SKM-1 (cell line): ENCODE measurements around the gene FILIP1L.

Source experiments
- DNase-seq: peaks from one replicate; lab custom pipeline; 2025; ENCODE audit not compliant: unreplicated experiment; lab: John Stamatoyannopoulos, UW

The FILIP1L gene

DNA sequence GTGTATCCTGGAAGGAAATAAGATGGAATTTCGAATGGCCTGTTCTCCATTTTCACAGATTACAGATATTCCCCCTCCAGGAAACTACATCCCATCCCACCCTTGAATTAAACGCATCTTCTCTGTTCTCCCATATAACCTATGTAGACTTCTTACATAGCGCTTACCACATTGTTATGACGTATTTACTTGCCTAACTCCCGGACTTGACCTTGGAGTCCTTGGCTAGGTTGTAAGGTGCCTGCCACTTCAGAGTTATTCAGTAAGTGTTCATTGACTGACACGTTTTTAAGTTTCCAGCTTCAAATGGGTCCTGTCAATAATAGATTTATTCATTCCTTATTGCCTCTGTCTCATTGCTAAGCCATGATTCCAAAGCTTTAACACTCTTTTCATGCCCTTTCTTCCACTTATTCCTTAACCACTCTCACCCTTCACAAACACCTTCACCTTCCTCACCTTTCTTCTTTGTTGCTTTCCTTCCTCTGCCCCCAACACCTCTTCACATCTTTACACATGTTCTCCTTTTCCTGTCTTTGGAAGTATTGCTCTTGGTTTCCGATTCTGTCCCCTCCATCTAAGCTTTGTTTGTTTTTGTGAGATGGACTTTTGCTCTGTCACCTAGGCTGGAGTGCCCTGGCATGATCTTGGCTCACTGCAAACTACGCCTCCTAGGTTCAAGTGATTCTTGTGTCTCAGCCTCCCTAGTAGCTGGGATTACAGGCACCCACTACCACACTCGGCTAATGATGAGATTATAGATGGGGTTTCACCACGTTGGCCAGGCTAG, 158.3 kb downstream of the FILIP1L start:
- no peak for DNase-seq

GRCh38 chr3:99954914-99955644, 159.2 kb downstream of the FILIP1L start:
- no peak for DNase-seq

DNA sequence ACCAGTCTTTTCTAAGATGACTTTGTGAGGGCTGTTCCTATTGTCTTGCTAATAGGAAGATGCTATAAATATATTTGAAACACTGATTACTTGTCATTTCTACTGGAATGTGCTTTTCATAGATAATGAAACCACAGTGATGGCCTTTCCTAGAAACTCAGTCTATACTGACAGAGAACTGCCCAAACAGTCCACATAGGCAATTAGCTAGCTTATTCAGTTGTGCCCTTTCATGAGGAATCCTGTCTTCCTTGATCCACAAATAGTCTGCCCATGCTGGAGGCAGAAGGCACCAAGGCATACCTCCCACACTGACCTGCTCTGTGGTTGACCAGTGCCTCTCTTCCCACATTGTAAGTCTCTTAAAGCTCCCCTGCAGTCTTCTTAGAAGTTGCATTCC, 160.7 kb downstream of the FILIP1L start:
- DNase-seq = no peak

GRCh38 chr3:99952306-99952705, 162.0 kb downstream of the FILIP1L start:
- no peak for DNase-seq

DNA sequence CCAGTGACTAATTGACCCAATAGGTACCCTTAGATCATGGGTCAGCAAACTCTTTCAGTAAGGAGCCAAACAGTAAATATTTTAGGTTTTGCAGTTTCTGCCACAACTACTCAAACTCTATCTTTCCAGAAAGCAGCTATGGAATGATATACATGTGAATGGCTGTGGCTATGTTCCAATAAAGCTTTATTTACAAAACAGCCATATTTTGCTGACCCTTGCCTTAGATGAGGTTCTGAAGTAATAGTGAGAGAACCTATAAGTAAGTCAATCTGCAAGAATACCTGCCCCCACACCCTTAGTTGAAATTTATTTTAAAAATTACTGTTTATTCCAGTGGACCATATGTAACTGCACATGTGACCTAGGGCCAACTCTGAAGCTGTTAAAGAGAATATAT, 162.6 kb downstream of the FILIP1L start:
- no peak for DNase-seq

GRCh38 chr3:99950921-99951320, 163.4 kb downstream of the FILIP1L start:
- DNase-seq = no peak

GRCh38 chr3:99949956-99950670, 164.2 kb downstream of the FILIP1L start:
- DNase-seq = no peak

DNA sequence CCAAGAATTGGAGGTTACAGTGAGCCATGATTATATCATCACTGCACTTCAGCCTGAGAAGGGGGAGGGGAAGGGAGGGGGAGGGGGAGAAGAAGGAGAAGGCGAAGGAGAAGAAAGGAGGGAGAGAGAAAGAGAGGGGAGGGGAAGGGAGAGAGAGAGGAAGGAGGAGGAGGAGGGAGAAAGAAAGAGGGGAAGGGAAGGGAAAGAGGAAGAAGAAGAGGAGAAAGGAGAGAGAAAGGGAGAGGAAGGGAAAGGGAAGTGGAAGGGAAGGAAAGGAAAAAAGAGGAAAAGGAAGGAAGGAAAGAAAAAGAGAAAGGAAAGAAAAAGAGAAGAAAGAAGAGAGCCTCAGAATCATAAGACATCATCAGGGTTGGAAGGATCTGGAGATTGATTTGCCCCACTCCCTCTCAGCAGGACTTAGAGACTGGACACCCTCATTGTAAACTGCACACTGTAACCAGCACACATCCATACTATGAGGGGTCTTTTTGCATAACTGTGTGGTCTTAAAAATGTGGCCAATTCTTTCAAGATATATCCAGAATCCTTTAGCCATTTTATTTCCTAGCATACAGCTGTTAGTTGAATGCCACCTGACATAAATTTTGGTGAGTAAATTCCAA, 165.7 kb downstream of the FILIP1L start:
- DNase-seq = no peak

DNA sequence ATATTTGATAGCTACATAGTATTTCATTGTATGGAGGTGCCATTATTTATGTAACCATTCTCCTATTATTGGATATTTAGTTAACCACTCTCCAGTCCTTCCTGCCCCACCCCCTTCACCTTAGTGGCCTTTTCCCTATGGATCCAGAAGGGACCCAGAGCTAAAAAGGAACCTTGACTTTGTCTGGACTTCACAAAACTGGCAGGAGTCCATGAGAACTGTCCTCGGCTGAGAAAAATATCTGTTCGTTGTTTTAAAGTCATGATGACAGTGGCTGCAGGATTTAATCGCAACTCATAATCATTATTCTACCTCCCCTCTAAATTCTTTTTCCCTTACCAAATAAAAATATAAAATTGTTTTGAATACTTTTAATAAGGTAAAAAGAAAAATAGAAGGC, 166.9 kb downstream of the FILIP1L start:
- DNase-seq = no peak

DNA sequence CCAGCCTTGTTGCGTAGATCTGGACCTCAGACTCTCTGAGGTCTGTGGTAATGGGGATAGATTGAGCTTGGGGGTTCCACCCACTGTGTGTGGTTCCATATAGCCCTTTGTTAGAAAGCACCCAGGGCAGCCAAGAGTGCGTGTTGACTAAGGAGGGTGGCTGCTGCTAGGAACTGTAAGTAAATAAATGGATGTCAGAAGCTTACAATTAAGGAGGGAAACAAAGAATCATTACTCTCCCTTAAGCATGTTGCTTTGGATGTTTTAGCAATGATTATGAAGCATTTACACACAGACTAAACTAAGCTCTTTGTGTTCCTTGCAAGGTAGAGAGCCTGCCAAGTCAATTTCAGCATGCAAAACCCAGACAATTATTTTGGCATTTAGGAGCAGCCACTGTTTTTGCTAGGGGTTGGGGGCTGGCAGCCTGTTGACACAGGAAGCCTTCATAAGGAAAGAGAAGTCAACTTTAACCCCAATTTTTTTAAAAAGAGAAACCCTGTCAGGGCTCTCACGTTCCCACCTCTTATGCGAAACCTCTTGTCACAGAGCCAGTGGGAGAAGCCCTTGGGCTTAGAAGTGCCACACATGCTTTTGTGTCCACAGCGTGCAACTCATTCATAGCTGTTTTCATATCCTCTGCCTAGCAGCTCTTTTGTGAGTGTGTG, 168.8 kb downstream of the FILIP1L start:
- no peak for DNase-seq

- DNase-seq = no peak
These were observed 170.2 kb downstream of the FILIP1L start for GRCh38 chr3:99943931-99944761.

GRCh38 chr3:99941211-99941610, 173.1 kb downstream of the FILIP1L start:
- DNase-seq = no peak

DNA sequence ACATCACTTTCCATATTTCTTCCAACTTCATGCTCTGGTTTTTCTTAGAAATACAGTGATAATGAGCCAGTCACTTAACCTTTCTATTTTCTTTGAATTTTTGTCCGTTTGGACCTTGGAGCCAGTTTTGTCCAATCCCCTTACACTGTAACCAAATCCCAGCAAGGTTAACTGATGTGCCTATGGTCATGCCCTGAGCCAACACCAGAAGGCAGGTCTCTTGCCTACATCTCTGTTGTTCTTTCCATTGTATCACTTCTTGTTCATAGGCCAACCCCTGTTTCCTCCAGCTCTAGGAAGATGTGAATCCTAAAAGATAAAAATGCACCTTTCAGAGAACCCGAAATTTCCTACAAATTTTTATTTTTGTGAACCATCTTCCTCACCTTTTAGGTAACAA, 174.0 kb downstream of the FILIP1L start:
- no peak for DNase-seq

DNA sequence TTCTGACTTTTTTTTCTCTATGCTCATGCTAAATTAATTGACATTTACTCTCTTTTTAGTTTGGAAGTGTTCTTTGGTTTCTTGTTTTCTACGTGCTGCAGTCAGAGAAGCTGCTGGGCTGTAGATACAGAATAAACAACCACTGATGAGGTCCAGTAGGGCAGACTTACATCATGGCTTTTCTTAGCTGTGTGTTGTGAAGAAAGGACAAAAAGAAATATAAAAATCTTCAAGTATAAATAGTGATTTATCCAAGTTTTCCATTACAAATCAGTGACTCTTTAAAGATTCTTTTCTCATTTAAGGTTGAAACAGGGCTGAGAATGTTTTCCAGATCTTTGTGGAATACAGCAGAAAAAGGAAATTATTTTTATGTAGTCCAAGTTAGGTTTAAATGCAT, 174.4 kb downstream of the FILIP1L start:
- no peak for DNase-seq

DNA sequence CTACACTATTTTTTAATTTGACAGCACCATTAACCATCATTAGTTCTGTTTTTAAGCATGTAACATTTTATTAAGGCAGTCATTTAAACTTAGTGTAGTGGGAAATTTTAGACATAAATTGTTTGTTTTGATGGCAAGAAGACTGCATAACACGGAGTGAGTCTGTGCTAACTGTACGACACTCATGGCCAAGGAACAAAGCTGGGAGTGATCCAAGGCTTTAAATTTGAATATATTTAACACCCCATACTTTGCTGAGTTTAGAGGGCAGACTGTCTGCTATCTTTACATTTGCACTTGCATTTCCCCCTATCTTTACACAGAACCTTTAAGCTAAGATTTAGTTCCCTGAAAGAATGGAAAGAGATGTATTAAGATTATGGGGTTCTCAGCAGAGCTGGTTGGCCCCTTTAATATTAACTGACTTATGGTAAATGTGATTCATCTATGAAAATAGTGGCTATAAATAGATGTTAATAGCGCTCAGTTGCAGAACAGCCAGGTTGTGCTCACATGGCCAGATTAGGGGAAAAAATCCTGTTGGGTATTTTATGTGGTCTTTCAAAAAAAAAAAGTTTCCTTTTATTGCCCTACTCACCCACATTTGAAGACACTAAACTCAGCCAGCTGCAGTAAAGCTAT, 175.9 kb downstream of the FILIP1L start:
- DNase-seq = no peak

DNA sequence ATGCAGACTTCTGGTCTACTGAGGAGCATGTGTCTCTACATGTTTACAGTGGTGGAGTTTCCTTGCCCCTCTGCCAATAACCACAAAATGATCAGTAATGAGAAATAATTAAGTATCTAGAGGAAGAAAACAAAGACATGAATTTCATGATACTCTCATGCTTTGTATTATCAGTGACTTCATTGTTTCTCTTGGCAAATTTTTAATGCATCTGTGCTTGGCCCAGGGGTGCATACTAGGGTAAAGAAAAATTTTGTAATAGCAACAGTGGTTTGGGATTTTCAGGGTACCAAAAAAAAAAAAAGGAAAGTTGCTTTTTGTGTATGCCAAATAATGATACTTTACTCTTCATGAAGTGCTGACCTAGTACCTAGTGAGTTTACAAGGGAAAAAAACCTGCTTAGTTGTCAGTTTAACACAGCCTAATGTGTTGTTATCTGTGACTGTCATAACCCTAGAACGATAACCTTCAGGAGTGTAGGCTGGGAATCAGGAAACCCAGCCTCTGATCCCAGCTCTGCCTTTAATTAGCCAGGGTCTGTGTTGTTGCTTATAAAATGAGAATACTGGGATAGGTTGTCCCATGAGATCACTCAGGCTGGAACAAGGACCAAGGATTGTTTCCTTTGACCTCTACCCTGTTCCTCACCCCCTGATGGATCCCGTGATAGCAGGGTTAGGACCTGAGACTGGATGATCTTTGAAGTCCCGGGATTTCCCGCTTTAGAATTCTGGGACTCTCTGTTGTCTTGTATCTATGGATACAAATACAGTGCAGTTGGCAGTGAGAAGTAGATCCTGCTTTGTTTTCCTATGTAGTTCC, 179.1 kb downstream of the FILIP1L start:
- DNase-seq = no peak

DNA sequence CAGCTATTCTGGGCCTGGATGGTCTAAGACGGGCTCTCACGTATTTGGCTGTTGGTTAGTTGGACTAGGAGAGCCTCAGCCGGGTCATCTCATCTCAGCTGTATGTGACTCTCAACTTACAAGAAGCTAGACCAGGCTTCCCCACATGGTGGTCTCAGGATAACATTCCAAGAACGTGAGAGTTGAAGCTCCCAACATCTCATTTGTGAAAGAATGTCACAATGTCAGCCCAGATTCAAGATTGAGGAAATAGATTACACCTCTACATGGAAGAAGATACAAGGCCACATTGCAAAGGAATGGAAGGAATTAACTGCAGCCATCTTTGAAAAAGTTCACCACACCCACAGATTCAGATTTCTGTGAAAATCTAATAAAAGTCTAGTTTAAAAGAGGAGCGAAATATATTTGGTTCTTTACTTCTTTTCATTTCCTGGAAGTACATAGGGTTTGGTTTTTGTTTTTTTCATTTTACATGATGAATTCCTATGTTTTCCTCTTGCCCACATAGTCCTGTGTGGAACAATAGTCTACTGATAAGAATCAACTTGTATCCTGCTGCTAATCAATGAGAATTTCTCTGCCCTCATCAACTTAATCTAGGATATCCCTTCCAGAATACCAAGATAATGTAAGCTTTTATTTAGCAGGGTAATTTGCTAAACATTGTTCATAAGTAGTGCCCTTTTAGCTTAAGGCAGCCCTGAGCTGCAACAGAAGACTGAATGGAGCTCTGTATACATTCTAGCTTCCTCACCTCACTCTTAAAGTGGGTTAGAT, 180.1 kb downstream of the FILIP1L start:
- DNase-seq = no peak

GRCh38 chr3:99931059-99931458, 183.2 kb downstream of the FILIP1L start:
- DNase-seq = no peak
